Choroid plexus epithelial cell (primary cell): ENCODE data around the gene BEND5.
A peak's percentile ranks its signal among the peaks of the same experiment; 100 is the strongest.

Source experiments
- DNase-seq: peaks from one replicate; pipeline ENCODE4 v3.0.0-alpha.2; 2010; ENCODE audit warnings: low read depth
- H3K4me3 ChIP-seq: 2 replicates; pipeline ENCODE4 v1.5.1; 2011; ENCODE audit warnings: low read depth, mild to moderate bottlenecking, control low read depth, low read length, moderate library complexity
- CTCF ChIP-seq: conservative IDR thresholded peaks from 2 replicates; pipeline ENCODE4 v1.5.1; 2011; ENCODE audit warnings: low read depth, mild to moderate bottlenecking, control low read depth, inconsistent platforms, low read length, moderate library complexity

Gene BEND5

GRCh38 chr1:48741380-48741779 lies 35.3 kb downstream of the BEND5 start:
- peak; percentile 34 for DNase-seq
- no peak overlapping the region for H3K4me3 ChIP-seq
- TF ChIP-seq CTCF: no peak

GRCh38 chr1:48740621-48741020 lies 36.1 kb downstream of the BEND5 start:
- DNase-seq: no peak
- H3K4me3 ChIP-seq: no peak overlapping the region
- no peak for TF ChIP-seq CTCF

- DNase-seq: no peak
- no peak for TF ChIP-seq CTCF
- H3K4me3 ChIP-seq: no peak overlapping the region
Observed at GRCh38 chr1:48739091-48739490, 37.6 kb downstream of the BEND5 start.

GRCh38 chr1:48738356-48738755 lies 38.3 kb downstream of the BEND5 start:
- no peak for TF ChIP-seq CTCF
- no peak overlapping the region for H3K4me3 ChIP-seq
- DNase-seq: no peak

- no peak for TF ChIP-seq CTCF
- H3K4me3 ChIP-seq: no peak overlapping the region
- DNase-seq: no peak
Observed at GRCh38 chr1:48735796-48736195, 40.9 kb downstream of the BEND5 start.

- TF ChIP-seq CTCF: no peak
- H3K4me3 ChIP-seq: no peak overlapping the region
- no peak for DNase-seq
Observed at GRCh38 chr1:48730164-48730910, 46.4 kb downstream of the BEND5 start.

- no peak for DNase-seq
- TF ChIP-seq CTCF: no peak
- no peak overlapping the region for H3K4me3 ChIP-seq
Observed at GRCh38 chr1:48728584-48728983, 48.1 kb downstream of the BEND5 start.
